ENCODE results near the gene LTBP1. TPM values are rescaled to one million over a fixed set of nuclear protein-coding genes. Genes with fewer than 3 reads are reported as not detected.

LTBP1 gene
- total RNA-seq, 2 experiments from 2014 or later = 61.1 to 82.6 TPM

- DNase-seq (ENCODE audit: low spot score) = no peak
- Histone ChIP-seq H3K4me2 (ENCODE audit: low read length) (no peak overlapping the region), H3K9me3 (ENCODE audit: low read length) (no peaks in the 10 kb centered on the region), H3K27ac (ENCODE audit: low read depth, low read length, poor library complexity, severe bottlenecking) (no peak overlapping the region), H3K4me1 (ENCODE audit: insufficient read depth, low read length, poor library complexity, severe bottlenecking) (peaks cover 35% of the 10 kb centered on the region), H2AFZ (ENCODE audit: low read length) (peak overlapping the region; percentile 48; the same call in 1 of the 2 replicates), H3K4me3 (ENCODE audit: low read depth, low read length, poor library complexity, severe bottlenecking) (no peak overlapping the region), H4K20me1 (ENCODE audit: insufficient read depth, low read length) (no peaks in the 10 kb centered on the region), H3K79me2 (ENCODE audit: insufficient read depth, low read depth, low read length) (no peaks in the 10 kb centered on the region), H3K9me2 (ENCODE audit: insufficient read depth, low read length) (no peaks in the 10 kb centered on the region), H3K36me3 (ENCODE audit: insufficient read depth, low read length) (no peaks in the 10 kb centered on the region)
- no peak for TF ChIP-seq EZH2phosphoT487 (IDR thresholded peaks at IDR 0.05; ENCODE audit: borderline replicate concordance, low read depth, low read length)
- TF ChIP-seq CTCF (conservative IDR thresholded peaks at IDR 0.05; ENCODE audit: low read length) = no peak
- intact Hi-C loops (cut with micrococcal nuclease; ENCODE audit: unreplicated experiment) = no loop called here
- ChIA-PET CTCF (ENCODE audit: unreplicated experiment) (no interaction called here), POLR2A (interaction anchor here (1.2 kb wide), 2 partner anchors 12 to 14 kb away, joined by 3 to 5 read pairs; no protein-coding TSS in a partner anchor)
- BruUV-seq (replicated peaks) = no TSS peak
Observed at GRCh38 chr2:32930436-32930835, 16.3 kb upstream of the LTBP1 start.

GRCh38 chr2:32931519-32931918 is 15.2 kb upstream of the LTBP1 start:
- Histone ChIP-seq H3K9me2 (ENCODE audit: insufficient read depth, low read length) (no peaks in the 10 kb centered on the region), H3K4me3 (ENCODE audit: low read depth, low read length, poor library complexity, severe bottlenecking) (no peak overlapping the region), H3K79me2 (ENCODE audit: insufficient read depth, low read depth, low read length) (no peaks in the 10 kb centered on the region), H4K20me1 (ENCODE audit: insufficient read depth, low read length) (no peaks in the 10 kb centered on the region), H3K4me1 (ENCODE audit: insufficient read depth, low read length, poor library complexity, severe bottlenecking) (peaks cover 32% of the 10 kb centered on the region), H3K36me3 (ENCODE audit: insufficient read depth, low read length) (no peaks in the 10 kb centered on the region), H3K9me3 (ENCODE audit: low read length) (no peaks in the 10 kb centered on the region), H3K4me2 (ENCODE audit: low read length) (no peak overlapping the region), H3K27ac (ENCODE audit: low read depth, low read length, poor library complexity, severe bottlenecking) (no peak overlapping the region), H2AFZ (ENCODE audit: low read length) (no peak overlapping the region)
- BruUV-seq (replicated peaks) = no TSS peak
- TF ChIP-seq CTCF (conservative IDR thresholded peaks at IDR 0.05; ENCODE audit: low read length) = no peak
- TF ChIP-seq EZH2phosphoT487 (IDR thresholded peaks at IDR 0.05; ENCODE audit: borderline replicate concordance, low read depth, low read length) = no peak
- DNase-seq (ENCODE audit: low spot score) = no peak
- POLR2A ChIA-PET = no interaction called here
- intact Hi-C loops (cut with micrococcal nuclease; ENCODE audit: unreplicated experiment) = no loop called here
- CTCF ChIA-PET (ENCODE audit: unreplicated experiment) = no interaction called here

GRCh38 chr2:32931945-32932709 is 14.6 kb upstream of the LTBP1 start:
- ChIA-PET POLR2A (interaction anchor here (1.3 kb wide), 1 partner anchor 163 kb away, joined by 3 read pairs; no protein-coding TSS in a partner anchor), CTCF (ENCODE audit: unreplicated experiment) (no interaction called here)
- intact Hi-C loops (cut with micrococcal nuclease; ENCODE audit: unreplicated experiment) = no loop called here
- BruUV-seq (replicated peaks) = no TSS peak
- TF ChIP-seq CTCF (conservative IDR thresholded peaks at IDR 0.05; ENCODE audit: low read length) = no peak
- TF ChIP-seq EZH2phosphoT487 (IDR thresholded peaks at IDR 0.05; ENCODE audit: borderline replicate concordance, low read depth, low read length) = no peak
- no peak overlapping the region for H3K4me2 ChIP-seq (ENCODE audit: low read length)
- H3K36me3 ChIP-seq (ENCODE audit: insufficient read depth, low read length) = no peaks in the 10 kb centered on the region
- H3K4me1 ChIP-seq (ENCODE audit: insufficient read depth, low read length, poor library complexity, severe bottlenecking) = peaks cover 26% of the 10 kb centered on the region
- H3K9me3 ChIP-seq (ENCODE audit: low read length) = no peaks in the 10 kb centered on the region
- H4K20me1 ChIP-seq (ENCODE audit: insufficient read depth, low read length) = no peaks in the 10 kb centered on the region
- no peak overlapping the region for H3K4me3 ChIP-seq (ENCODE audit: low read depth, low read length, poor library complexity, severe bottlenecking)
- H2AFZ ChIP-seq (ENCODE audit: low read length) = no peak overlapping the region
- no peak overlapping the region for H3K27ac ChIP-seq (ENCODE audit: low read depth, low read length, poor library complexity, severe bottlenecking)
- no peaks in the 10 kb centered on the region for H3K79me2 ChIP-seq (ENCODE audit: insufficient read depth, low read depth, low read length)
- no peaks in the 10 kb centered on the region for H3K9me2 ChIP-seq (ENCODE audit: insufficient read depth, low read length)
- no peak for DNase-seq (ENCODE audit: low spot score)
